Measurements from ENCODE around the gene KDR.

Gene KDR

GRCh38 chr4:55086578-55086977, 38.8 kb downstream of the KDR start:
- Histone ChIP-seq H3K9ac (ENCODE audit: low read length) (no peak overlapping the region), H3K4me1 (ENCODE audit: insufficient read depth, low read length, severe bottlenecking) (no peaks in the 10 kb centered on the region), H3K9me2 (ENCODE audit: low read depth, low read length) (no peaks in the 10 kb centered on the region), H3K4me3 (ENCODE audit: low read depth, low read length, poor library complexity, severe bottlenecking) (no peak overlapping the region), H4K20me1 (ENCODE audit: insufficient read depth, low read length) (no peaks in the 10 kb centered on the region), H3K4me2 (ENCODE audit: low read length) (no peak overlapping the region), H3F3A (ENCODE audit: insufficient read depth, low read length) (no peaks in the 10 kb centered on the region), H2AFZ (ENCODE audit: low read length) (no peak overlapping the region), H3K27ac (ENCODE audit: low read depth, low read length, poor library complexity, severe bottlenecking) (no peak overlapping the region), H3K9me3 (ENCODE audit: low read length) (no peaks in the 10 kb centered on the region), H3K36me3 (ENCODE audit: insufficient read depth, low read length) (no peaks in the 10 kb centered on the region), H3K27me3 (ENCODE audit: insufficient read depth, low read length) (no peaks in the 10 kb centered on the region), H3K79me2 (ENCODE audit: insufficient read depth, low read length) (no peaks in the 10 kb centered on the region)
- TF ChIP-seq EZH2 (IDR thresholded peaks at IDR 0.05; ENCODE audit: borderline replicate concordance, low read length) (no peak), CTCF (IDR thresholded peaks at IDR 0.05; ENCODE audit: low read length) (no peak)

- H3K4me1 ChIP-seq (ENCODE audit: insufficient read depth, low read length, severe bottlenecking): no peaks in the 10 kb centered on the region
- H3F3A ChIP-seq (ENCODE audit: insufficient read depth, low read length): no peaks in the 10 kb centered on the region
- H3K9me2 ChIP-seq (ENCODE audit: low read depth, low read length): no peaks in the 10 kb centered on the region
- TF ChIP-seq CTCF (IDR thresholded peaks at IDR 0.05; ENCODE audit: low read length) (no peak), EZH2 (IDR thresholded peaks at IDR 0.05; ENCODE audit: borderline replicate concordance, low read length) (no peak)
- no peak overlapping the region for H3K4me3 ChIP-seq (ENCODE audit: low read depth, low read length, poor library complexity, severe bottlenecking)
- no peak overlapping the region for H3K9ac ChIP-seq (ENCODE audit: low read length)
- H3K27ac ChIP-seq (ENCODE audit: low read depth, low read length, poor library complexity, severe bottlenecking): no peak overlapping the region
- H3K4me2 ChIP-seq (ENCODE audit: low read length): no peak overlapping the region
- no peaks in the 10 kb centered on the region for H3K9me3 ChIP-seq (ENCODE audit: low read length)
- no peaks in the 10 kb centered on the region for H3K27me3 ChIP-seq (ENCODE audit: insufficient read depth, low read length)
- no peaks in the 10 kb centered on the region for H3K79me2 ChIP-seq (ENCODE audit: insufficient read depth, low read length)
- H3K36me3 ChIP-seq (ENCODE audit: insufficient read depth, low read length): no peaks in the 10 kb centered on the region
- no peaks in the 10 kb centered on the region for H4K20me1 ChIP-seq (ENCODE audit: insufficient read depth, low read length)
- H2AFZ ChIP-seq (ENCODE audit: low read length): no peak overlapping the region
Measured at GRCh38 chr4:55083735-55084134, 41.7 kb downstream of the KDR start.

DNA sequence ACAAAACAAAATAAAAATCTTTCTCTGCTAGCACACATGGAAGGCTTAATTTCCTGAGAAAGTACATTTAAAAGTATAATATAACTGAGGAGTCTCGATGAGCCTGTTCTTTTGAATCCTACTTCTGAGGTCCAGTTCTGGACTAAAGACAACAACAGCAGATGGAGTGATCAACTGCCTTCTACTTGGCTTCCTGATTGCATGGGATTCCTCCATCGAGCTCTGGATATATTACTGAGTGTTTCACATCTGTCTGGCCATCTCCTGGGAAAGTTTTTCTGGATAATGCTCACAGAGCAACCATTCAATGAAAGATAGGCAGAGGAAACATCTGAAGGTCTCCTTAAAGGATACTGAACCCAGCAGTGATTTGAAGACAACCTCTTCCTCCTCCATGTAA, 42.6 kb downstream of the KDR start:
- no peak for TF ChIP-seq CTCF (IDR thresholded peaks at IDR 0.05; ENCODE audit: low read length)
- no peak for TF ChIP-seq EZH2 (IDR thresholded peaks at IDR 0.05; ENCODE audit: borderline replicate concordance, low read length)
- H4K20me1 ChIP-seq (ENCODE audit: insufficient read depth, low read length): no peaks in the 10 kb centered on the region
- H3F3A ChIP-seq (ENCODE audit: insufficient read depth, low read length): no peaks in the 10 kb centered on the region
- H2AFZ ChIP-seq (ENCODE audit: low read length): no peak overlapping the region
- H3K9me3 ChIP-seq (ENCODE audit: low read length): no peaks in the 10 kb centered on the region
- no peaks in the 10 kb centered on the region for H3K4me1 ChIP-seq (ENCODE audit: insufficient read depth, low read length, severe bottlenecking)
- no peak overlapping the region for H3K4me2 ChIP-seq (ENCODE audit: low read length)
- no peak overlapping the region for H3K27ac ChIP-seq (ENCODE audit: low read depth, low read length, poor library complexity, severe bottlenecking)
- H3K36me3 ChIP-seq (ENCODE audit: insufficient read depth, low read length): no peaks in the 10 kb centered on the region
- H3K4me3 ChIP-seq (ENCODE audit: low read depth, low read length, poor library complexity, severe bottlenecking): no peak overlapping the region
- H3K27me3 ChIP-seq (ENCODE audit: insufficient read depth, low read length): no peaks in the 10 kb centered on the region
- H3K79me2 ChIP-seq (ENCODE audit: insufficient read depth, low read length): no peaks in the 10 kb centered on the region
- no peaks in the 10 kb centered on the region for H3K9me2 ChIP-seq (ENCODE audit: low read depth, low read length)
- H3K9ac ChIP-seq (ENCODE audit: low read length): no peak overlapping the region

All from OCI-LY1 (cell line).